IMR-90 (cell line): ENCODE data around the gene CLCNKA. TPM values are rescaled to one million over a fixed set of nuclear protein-coding genes. Genes with fewer than 3 reads are reported as not detected.

Source experiments
- ATAC-seq: fragments of 200-7000 bp; cut with Tn5 transposase; 2 replicates; pipeline ENCODE4 v1.9.1; 2020; ENCODE audit warnings: low read depth, mild to moderate bottlenecking, moderate library complexity
- BruUV-seq: library from RNA; stranded (reverse); fragments of 400-500 nt; replicated peaks from 2 replicates; lab custom pipeline; 2021; lab: Mats Ljungman, UMichigan
- CTCF ChIA-PET: fragments of 300-600 bp; formaldehyde crosslinking; extraction: SDS; loops from one replicate; lab custom pipeline; 2021; ENCODE audit warnings: antibody characterized with exemption; lab: Yijun Ruan, JAX
- POLR2A ChIA-PET: fragments of 300-600 bp; sonication (Branson Sonifier 250); formaldehyde crosslinking; loops from one replicate; lab custom pipeline; 2022; ENCODE audit warnings: antibody characterized with exemption; ENCODE audit not compliant: unreplicated experiment; lab: Charles Lee
- DNase-seq: peaks from one replicate; pipeline ENCODE4 v3.0.0; 2013
- H2AFZ ChIP-seq: replicated peaks from 2 replicates; pipeline ENCODE3; 2013; ENCODE audit warnings: low read length, mild to moderate bottlenecking; ENCODE audit not compliant: poor library complexity
- H2AK5ac ChIP-seq: 2 replicates; pipeline ENCODE4 v1.6.1; 2013; ENCODE audit warnings: low read depth, low read length, inconsistent platforms
- H2AK9ac ChIP-seq: replicated peaks from 2 replicates; pipeline ENCODE3; 2013; ENCODE audit warnings: mild to moderate bottlenecking, low read depth, low read length, moderate library complexity; ENCODE audit not compliant: poor library complexity
- H2BK120ac ChIP-seq: 2 replicates; pipeline ENCODE4 v1.6.1; 2013; ENCODE audit warnings: low read depth, low read length, inconsistent platforms
- H2BK15ac ChIP-seq: 3 replicates; pipeline ENCODE4 v1.6.1; 2013; ENCODE audit warnings: low read depth, low read length, inconsistent platforms
- H2BK20ac ChIP-seq: 2 replicates; pipeline ENCODE4 v1.6.1; 2013; ENCODE audit warnings: low read depth, mild to moderate bottlenecking, inconsistent platforms, low read length, moderate library complexity
- H2BK5ac ChIP-seq: 2 replicates; pipeline ENCODE4 v1.6.1; 2013; ENCODE audit warnings: mild to moderate bottlenecking, low read depth, low read length, inconsistent platforms; ENCODE audit not compliant: poor library complexity, severe bottlenecking
- H3K14ac ChIP-seq: replicated peaks from 2 replicates; pipeline ENCODE4 v1.6.1; 2013; ENCODE audit warnings: low read depth, low read length, inconsistent platforms
- H3K18ac ChIP-seq: 2 replicates; pipeline ENCODE4 v1.6.1; 2013; ENCODE audit warnings: low read depth, low read length, control low read depth
- H3K23ac ChIP-seq: 2 replicates; pipeline ENCODE4 v1.6.1; 2013; ENCODE audit warnings: low read depth, low read length, inconsistent platforms
- H3K27ac ChIP-seq: 2 replicates; pipeline ENCODE4 v1.5.1; 2013; ENCODE audit warnings: mild to moderate bottlenecking, control low read depth, low read length; ENCODE audit not compliant: insufficient read depth
- H3K27me3 ChIP-seq: 2 replicates; pipeline ENCODE4 v1.6.1; 2013; ENCODE audit warnings: low read length; ENCODE audit not compliant: control insufficient read depth, insufficient read depth
- H3K36me3 ChIP-seq: 2 replicates; pipeline ENCODE4 v1.6.1; 2013; ENCODE audit warnings: low read length, mixed read lengths; ENCODE audit not compliant: control insufficient read depth, insufficient read depth
- H3K4ac ChIP-seq: 2 replicates; pipeline ENCODE4 v1.6.1; 2013; ENCODE audit warnings: low read depth, low read length, inconsistent platforms
- H3K4me1 ChIP-seq: 2 replicates; pipeline ENCODE4 v1.6.1; 2013; ENCODE audit warnings: low read length, mixed read lengths; ENCODE audit not compliant: control insufficient read depth, insufficient read depth
- H3K4me2 ChIP-seq: 2 replicates; pipeline ENCODE4 v1.6.1; 2013; ENCODE audit warnings: low read depth, mild to moderate bottlenecking, control low read depth, low read length, moderate library complexity
- H3K4me3 ChIP-seq: 2 replicates; pipeline ENCODE4 v1.5.1; 2013; ENCODE audit warnings: low read depth, mild to moderate bottlenecking, control low read depth, low read length, moderate library complexity; ENCODE audit not compliant: insufficient read depth
- H3K56ac ChIP-seq: 2 replicates; pipeline ENCODE4 v1.6.1; 2013; ENCODE audit warnings: low read length, inconsistent platforms; ENCODE audit not compliant: insufficient read depth; ENCODE audit errors: extremely low read depth
- H3K79me1 ChIP-seq, 2 experiments: 2 replicates each; pipeline ENCODE4 v1.6.1; 2013; ENCODE audit warnings: low read length in 2 of 2, inconsistent platforms in 1 of 2, low read depth in 1 of 2
- H3K9ac ChIP-seq: 2 replicates; pipeline ENCODE4 v1.6.1; 2013; ENCODE audit warnings: low read depth, low read length, control low read depth
- H3K9me1 ChIP-seq: 2 replicates; pipeline ENCODE4 v1.6.1; 2013; ENCODE audit warnings: low read length, inconsistent platforms; ENCODE audit not compliant: insufficient read depth
- H3K9me3 ChIP-seq: 2 replicates; pipeline ENCODE4 v1.6.1; 2013; ENCODE audit warnings: low read length; ENCODE audit not compliant: control insufficient read depth, insufficient read depth
- H4K20me1 ChIP-seq: 2 replicates; pipeline ENCODE4 v1.6.1; 2013; ENCODE audit warnings: low read length, inconsistent platforms; ENCODE audit not compliant: insufficient read depth
- H4K5ac ChIP-seq: 2 replicates; pipeline ENCODE4 v1.6.1; 2013; ENCODE audit warnings: mild to moderate bottlenecking, low read depth, low read length, control low read depth
- H4K8ac ChIP-seq, 2 experiments: 2 replicates each; pipeline ENCODE4 v1.6.1; 2013; ENCODE audit warnings: low read depth in 2 of 2, low read length in 2 of 2, control low read depth in 1 of 2, inconsistent platforms in 1 of 2
- H4K91ac ChIP-seq: 2 replicates; pipeline ENCODE4 v1.6.1; 2013; ENCODE audit warnings: low read depth, low read length, inconsistent platforms; ENCODE audit not compliant: insufficient read depth
- BHLHE40 ChIP-seq: fragments of 150-350 bp; IDR thresholded peaks from 2 replicates; pipeline ENCODE4 v1.6.1; 2016; ENCODE audit warnings: mild to moderate bottlenecking, low read depth, low read length
- CEBPB ChIP-seq: IDR thresholded peaks from 2 replicates; pipeline ENCODE4 v1.6.1; 2012; ENCODE audit warnings: low read depth, low read length, improper control_type of control experiment
- CHD1 ChIP-seq: IDR thresholded peaks from 2 replicates; pipeline ENCODE4 v1.6.1; 2012; ENCODE audit warnings: low read depth, low read length, improper control_type of control experiment
- CTCF ChIP-seq: conservative IDR thresholded peaks from 2 replicates; pipeline ENCODE4 v1.5.1; 2012; ENCODE audit warnings: mild to moderate bottlenecking, low read depth, low read length, improper control_type of control experiment
- ELK1 ChIP-seq: fragments of 150-350 bp; IDR thresholded peaks from 2 replicates; pipeline ENCODE4 v1.6.1; 2016; ENCODE audit warnings: low read depth, mild to moderate bottlenecking, low read length, moderate library complexity, borderline replicate concordance
- FOS ChIP-seq: fragments of 150-350 bp; IDR thresholded peaks from 2 replicates; pipeline ENCODE4 v1.6.1; 2016; ENCODE audit warnings: low read depth, low read length
- MAFK ChIP-seq: IDR thresholded peaks from 2 replicates; pipeline ENCODE4 v1.6.1; 2012; ENCODE audit warnings: low read depth, low read length, improper control_type of control experiment
- MAZ ChIP-seq: IDR thresholded peaks from 2 replicates; pipeline ENCODE4 v1.6.1; 2012; ENCODE audit warnings: low read depth, mild to moderate bottlenecking, low read length, improper control_type of control experiment, moderate library complexity, borderline replicate concordance
- MXI1 ChIP-seq: IDR thresholded peaks from 2 replicates; pipeline ENCODE4 v1.6.1; 2012; ENCODE audit warnings: low read depth, mild to moderate bottlenecking, low read length, moderate library complexity, borderline replicate concordance
- NFE2L2 ChIP-seq: fragments of 150-350 bp; IDR thresholded peaks from 2 replicates; pipeline ENCODE4 v1.6.1; 2016; ENCODE audit warnings: low read depth, mild to moderate bottlenecking, low read length
- POLR2A ChIP-seq: IDR thresholded peaks from 2 replicates; pipeline ENCODE4 v1.6.1; 2012; ENCODE audit warnings: mild to moderate bottlenecking, low read depth, low read length
- RAD21 ChIP-seq: IDR thresholded peaks from 2 replicates; pipeline ENCODE4 v1.6.1; 2012; ENCODE audit warnings: low read length, improper control_type of control experiment
- RCOR1 ChIP-seq: IDR thresholded peaks from 2 replicates; pipeline ENCODE4 v1.6.1; 2012; ENCODE audit warnings: mild to moderate bottlenecking, low read length, improper control_type of control experiment; ENCODE audit not compliant: insufficient replicate concordance
- RFX5 ChIP-seq: IDR thresholded peaks from 2 replicates; pipeline ENCODE4 v1.8.0; 2012; ENCODE audit warnings: low read depth, mild to moderate bottlenecking, low read length, moderate library complexity
- SMC3 ChIP-seq: fragments of 150-350 bp; IDR thresholded peaks from 2 replicates; pipeline ENCODE4 v1.6.1; 2016; ENCODE audit warnings: low read depth, mild to moderate bottlenecking, antibody characterized with exemption, low read length, moderate library complexity
- USF2 ChIP-seq: fragments of 150-350 bp; IDR thresholded peaks from 2 replicates; pipeline ENCODE4 v1.6.1; 2017; ENCODE audit warnings: mild to moderate bottlenecking, antibody characterized with exemption, low read length, low read depth
- WGBS, 2 experiments: methylation state at CpG; one replicate each; pipeline versions ENCODE4 v1.1.5 to v1.1.7; 2013; ENCODE audit warnings: missing lambda C conversion rate in 2 of 2; ENCODE audit not compliant: insufficient read length in 1 of 2; ENCODE audit errors: extremely low coverage in 2 of 2; 5-methylcytosine and 5-hydroxymethylcytosine counted together
- dilution Hi-C: fragments of 300-500 bp; cut with HindIII; formaldehyde crosslinking; loops from one replicate; pipeline ENCODE4 v1.14.3; 2018; ENCODE audit warnings: low sequenced_read_pairs; ENCODE audit not compliant: unreplicated experiment
- in situ Hi-C: fragments of 300-500 bp; cut with MboI; formaldehyde crosslinking; loops from 3 replicates; pipeline ENCODE4 v1.14.3; 2019; ENCODE audit warnings: low sequenced_read_pairs, inconsistent platforms, mixed read lengths
- intact Hi-C: fragments of 100-400 bp; cut with micrococcal nuclease; formaldehyde crosslinking; loops from 2 replicates; pipeline ENCODE4 v1.10.0; 2022
- polyA plus RNA-seq, 3 experiments: library from polyadenylated mRNA; depleted of rRNA; stranded (reverse); fragments of >200 nt; gene quantifications; 2 replicates each; pipeline ENCODE4 v1.2.3, GENCODE V29; 2012; ENCODE audit warnings: low replicate concordance in 1 of 3
- total RNA-seq: library from RNA; depleted of rRNA; stranded (reverse); fragments of >200 nt; gene quantifications from 2 replicates; pipeline ENCODE4 v1.2.3, GENCODE V29; 2012

CLCNKA gene
- total and polyA plus RNA-seq, 2 of the 4 experiments (the other 2 are of a cell fraction) = 0.05 TPM; not detected in 1

GRCh38 chr1:16063226-16063829 lies 41.5 kb downstream of the CLCNKA start:
- no peak overlapping the region for H3K4me2 ChIP-seq
- H2BK120ac ChIP-seq = no peak overlapping the region
- no peak for ATAC-seq
- no peak overlapping the region for H2BK20ac ChIP-seq
- CTCF ChIA-PET = no interaction called here
- peaks cover 49% of the 10 kb centered on the region for H3K27me3 ChIP-seq
- H2BK5ac ChIP-seq = no peak overlapping the region
- H3K56ac ChIP-seq = no peak overlapping the region
- intact Hi-C loops = no loop called here
- no peak overlapping the region for H4K91ac ChIP-seq
- H3K79me1 ChIP-seq = no peaks in the 10 kb centered on the region
- H3K23ac ChIP-seq = no peak overlapping the region
- POLR2A ChIA-PET = no interaction called here
- no peak overlapping the region for H4K5ac ChIP-seq
- no peak overlapping the region for H3K9ac ChIP-seq
- dilution Hi-C loops = no loop called here
- H3K4ac ChIP-seq = no peak overlapping the region
- no peak overlapping the region for H2AFZ ChIP-seq
- no peak overlapping the region for H3K14ac ChIP-seq
- no peaks in the 10 kb centered on the region; the same call in 1 of the 2 replicates for H4K20me1 ChIP-seq
- H2AK9ac ChIP-seq = no peak overlapping the region
- H2AK5ac ChIP-seq = no peak overlapping the region
- no peak overlapping the region for H3K18ac ChIP-seq
- no peak for DNase-seq
- peaks cover 2% of the 10 kb centered on the region; the same call in 1 of the 2 replicates for H3K4me1 ChIP-seq
- no peaks in the 10 kb centered on the region for H3K36me3 ChIP-seq
- TF ChIP-seq CHD1 (no peak), CTCF (no peak), ELK1 (no peak), CEBPB (no peak), MAFK (no peak), RFX5 (no peak), RCOR1 (no peak), RAD21 (no peak), POLR2A (no peak), MAZ (no peak), MXI1 (no peak), SMC3 (no peak), FOS (no peak), USF2 (no peak), BHLHE40 (no peak), NFE2L2 (no peak)
- H4K8ac ChIP-seq = no peak overlapping the region
- no peaks in the 10 kb centered on the region for H3K9me3 ChIP-seq
- no peak overlapping the region for H3K27ac ChIP-seq
- in situ Hi-C loops = no loop called here
- WGBS, 2 experiments = 82% methylated on average over 7 of the region's 15 CpGs; no CpG with 5 or more reads in 1 of the 2 experiments
- no TSS peak for BruUV-seq
- H3K4me3 ChIP-seq = no peak overlapping the region
- no peak overlapping the region for H2BK15ac ChIP-seq
- no peaks in the 10 kb centered on the region for H3K9me1 ChIP-seq
